Measurements from ENCODE around the gene CST11.
"Not testable (repeated sequence)": the region's sequence is repeated elsewhere in the genome, so short reads cannot be mapped to it uniquely, and the experiment has no call there.

CST11 gene

DNA sequence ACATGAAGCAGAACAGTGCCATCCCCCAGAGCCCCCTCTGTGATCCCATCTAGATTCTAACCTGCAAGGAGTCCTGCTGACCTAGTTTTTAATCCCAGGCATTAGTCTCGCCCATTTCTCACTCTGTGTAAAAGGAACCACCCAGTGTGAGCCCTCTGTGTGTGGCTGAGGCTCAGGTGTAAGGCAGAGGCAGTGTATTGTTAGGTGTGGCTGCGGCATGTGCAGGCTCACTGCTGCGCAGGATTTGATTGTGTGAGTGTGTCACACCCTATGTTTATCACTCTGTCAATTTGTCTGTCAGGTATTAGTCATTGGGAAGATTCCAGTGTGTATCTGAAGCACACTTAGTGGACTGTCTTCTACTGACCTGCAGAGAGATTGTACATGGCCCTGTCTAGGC lies 24.5 kb upstream of the CST11 start:
- Histone ChIP-seq H3K4me3 (ENCODE audit: low read depth in 1 of 2, low read length in 1 of 2) (no peak overlapping the region), H3K4me1 (ENCODE audit: control insufficient read depth in 1 of 2, insufficient read depth in 1 of 2, low read depth in 1 of 2, low read length in 1 of 2) (no peaks in the 10 kb centered on the region), H3K27me3 (no peaks in the 10 kb centered on the region), H3K36me3 (no peaks in the 10 kb centered on the region), H3K27ac (no peak overlapping the region), H3K9me3 (no peaks in the 10 kb centered on the region)
- TF ChIP-seq, protein P1, sequence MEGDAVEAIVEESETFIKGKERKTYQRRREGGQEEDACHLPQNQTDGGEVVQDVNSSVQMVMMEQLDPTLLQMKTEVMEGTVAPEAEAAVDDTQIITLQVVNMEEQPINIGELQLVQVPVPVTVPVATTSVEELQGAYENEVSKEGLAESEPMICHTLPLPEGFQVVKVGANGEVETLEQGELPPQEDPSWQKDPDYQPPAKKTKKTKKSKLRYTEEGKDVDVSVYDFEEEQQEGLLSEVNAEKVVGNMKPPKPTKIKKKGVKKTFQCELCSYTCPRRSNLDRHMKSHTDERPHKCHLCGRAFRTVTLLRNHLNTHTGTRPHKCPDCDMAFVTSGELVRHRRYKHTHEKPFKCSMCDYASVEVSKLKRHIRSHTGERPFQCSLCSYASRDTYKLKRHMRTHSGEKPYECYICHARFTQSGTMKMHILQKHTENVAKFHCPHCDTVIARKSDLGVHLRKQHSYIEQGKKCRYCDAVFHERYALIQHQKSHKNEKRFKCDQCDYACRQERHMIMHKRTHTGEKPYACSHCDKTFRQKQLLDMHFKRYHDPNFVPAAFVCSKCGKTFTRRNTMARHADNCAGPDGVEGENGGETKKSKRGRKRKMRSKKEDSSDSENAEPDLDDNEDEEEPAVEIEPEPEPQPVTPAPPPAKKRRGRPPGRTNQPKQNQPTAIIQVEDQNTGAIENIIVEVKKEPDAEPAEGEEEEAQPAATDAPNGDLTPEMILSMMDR (IDR thresholded peaks at IDR 0.05) = no peak

DNA sequence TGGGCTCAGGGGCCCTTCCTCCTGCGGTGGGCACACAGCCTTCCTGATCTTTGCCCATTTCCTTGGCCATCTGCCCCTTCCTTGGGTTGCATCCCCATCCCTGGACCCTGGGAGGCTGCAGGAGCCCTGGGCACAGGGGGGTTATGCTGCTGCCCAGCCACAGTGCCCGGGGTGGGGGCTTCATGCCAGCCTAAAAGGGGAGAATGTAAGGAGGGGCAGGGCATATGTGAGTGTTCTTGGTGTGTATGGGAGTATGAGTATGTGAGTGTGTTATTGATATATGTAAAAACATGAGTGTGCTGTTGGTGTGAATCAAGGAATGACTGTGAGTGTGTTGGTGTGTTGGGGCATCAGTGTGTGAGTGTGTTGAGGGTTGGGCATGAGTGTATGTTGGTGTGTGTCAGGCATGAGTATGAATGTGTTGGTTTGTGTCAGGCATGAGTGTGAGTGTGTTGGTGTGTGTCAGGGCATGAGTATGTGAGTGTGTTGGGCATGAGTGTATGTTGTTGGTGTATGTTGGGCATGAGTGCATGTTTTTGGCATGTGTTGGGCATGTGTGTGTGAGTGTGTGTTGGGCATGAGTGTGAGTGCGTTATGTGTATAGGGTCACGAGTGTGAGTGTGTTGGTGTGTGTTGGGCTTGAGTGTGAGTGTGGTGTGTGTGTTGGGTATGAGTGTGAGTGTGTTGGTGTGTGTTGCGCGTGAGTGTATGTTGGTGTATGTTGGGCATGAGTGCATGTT lies 23.5 kb upstream of the CST11 start:
- H3K4me1 ChIP-seq (ENCODE audit: control insufficient read depth in 1 of 2, insufficient read depth in 1 of 2, low read depth in 1 of 2, low read length in 1 of 2) = no peaks in the 10 kb centered on the region
- H3K36me3 ChIP-seq = no peaks in the 10 kb centered on the region
- no peak overlapping the region for H3K27ac ChIP-seq
- no peak overlapping the region for H3K4me3 ChIP-seq (ENCODE audit: low read depth in 1 of 2, low read length in 1 of 2)
- no peaks in the 10 kb centered on the region for H3K9me3 ChIP-seq
- H3K27me3 ChIP-seq = no peaks in the 10 kb centered on the region
- TF ChIP-seq, protein P1 (IDR thresholded peaks at IDR 0.05) = no peak

DNA sequence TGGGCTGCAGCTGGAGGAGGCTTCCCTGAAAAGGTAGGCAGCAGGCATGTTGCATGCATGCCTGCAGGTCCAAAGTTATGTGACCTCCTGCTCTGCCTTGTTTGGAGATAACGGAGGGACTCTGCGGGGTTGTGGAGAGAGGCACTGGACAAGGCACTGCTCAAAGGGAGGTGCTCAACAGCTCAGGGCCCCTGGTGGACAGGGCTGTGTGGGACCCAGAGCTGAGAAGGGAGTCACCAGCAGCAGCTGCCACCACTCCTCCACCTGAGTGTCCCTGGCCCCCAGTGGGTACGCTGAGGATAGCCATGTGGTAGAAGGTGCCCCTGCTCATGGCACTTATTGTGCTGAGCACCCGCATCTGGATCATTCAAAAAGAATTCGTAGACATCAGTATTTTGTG lies 22.7 kb upstream of the CST11 start:
- TF ChIP-seq, protein P1 (IDR thresholded peaks at IDR 0.05) = no peak

DNA sequence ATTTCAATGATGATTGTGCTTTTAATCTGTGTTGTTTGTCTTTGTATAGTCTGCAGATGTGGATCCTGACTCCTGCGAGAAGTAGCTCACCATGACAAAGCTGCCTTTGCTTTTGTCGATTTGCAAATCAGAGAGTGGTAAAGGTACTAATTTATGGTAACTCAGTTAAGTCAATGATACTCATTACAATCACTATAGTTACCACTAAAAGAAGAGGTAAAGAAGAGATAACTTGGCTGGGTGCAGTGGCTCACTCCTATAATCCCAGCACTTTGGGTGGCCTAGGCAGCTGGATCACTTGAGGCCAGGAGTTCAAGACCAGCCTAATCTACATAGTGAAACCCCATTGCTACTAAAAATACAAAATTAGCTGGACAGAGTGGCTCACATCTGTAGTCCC lies 20.6 kb upstream of the CST11 start:
- H3K4me3 ChIP-seq (ENCODE audit: low read depth in 1 of 2, low read length in 1 of 2); H3K9me3 ChIP-seq; H3K4me1 ChIP-seq (ENCODE audit: control insufficient read depth in 1 of 2, insufficient read depth in 1 of 2, low read depth in 1 of 2, low read length in 1 of 2); H3K27ac ChIP-seq; H3K27me3 ChIP-seq; H3K36me3 ChIP-seq: not testable (repeated sequence)

More for the DNA sequence above, 22.7 kb upstream of the CST11 start:
- H3K4me3 ChIP-seq (ENCODE audit: low read depth in 1 of 2, low read length in 1 of 2) = no peak overlapping the region
- no peaks in the 10 kb centered on the region for H3K36me3 ChIP-seq
- no peak overlapping the region for H3K27ac ChIP-seq
- no peaks in the 10 kb centered on the region for H3K4me1 ChIP-seq (ENCODE audit: control insufficient read depth in 1 of 2, insufficient read depth in 1 of 2, low read depth in 1 of 2, low read length in 1 of 2)
- no peaks in the 10 kb centered on the region for H3K27me3 ChIP-seq
- H3K9me3 ChIP-seq = no peaks in the 10 kb centered on the region

DNA sequence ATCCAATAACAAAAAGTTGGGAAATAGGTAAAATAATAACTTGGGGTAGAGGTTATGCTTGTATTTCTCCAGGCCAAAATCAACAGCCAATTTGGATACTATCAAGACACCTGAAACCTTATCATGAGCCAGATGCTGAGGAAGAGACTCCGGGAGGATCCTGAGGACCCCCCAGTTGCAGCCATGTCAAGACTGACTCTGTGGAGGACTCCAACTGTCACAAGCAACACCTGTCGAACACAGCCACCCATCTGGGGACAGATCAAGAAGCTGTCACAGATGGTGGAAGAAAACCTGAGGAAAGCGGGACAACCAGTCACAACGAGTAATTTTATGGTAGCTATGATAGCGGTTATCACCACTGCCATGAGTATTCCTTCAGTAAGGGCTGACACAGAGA lies 19.6 kb upstream of the CST11 start:
- not testable (repeated sequence) for H3K27ac ChIP-seq; H3K36me3 ChIP-seq; H3K4me3 ChIP-seq (ENCODE audit: low read depth in 1 of 2, low read length in 1 of 2); H3K27me3 ChIP-seq; H3K9me3 ChIP-seq; H3K4me1 ChIP-seq (ENCODE audit: control insufficient read depth in 1 of 2, insufficient read depth in 1 of 2, low read depth in 1 of 2, low read length in 1 of 2)

DNA sequence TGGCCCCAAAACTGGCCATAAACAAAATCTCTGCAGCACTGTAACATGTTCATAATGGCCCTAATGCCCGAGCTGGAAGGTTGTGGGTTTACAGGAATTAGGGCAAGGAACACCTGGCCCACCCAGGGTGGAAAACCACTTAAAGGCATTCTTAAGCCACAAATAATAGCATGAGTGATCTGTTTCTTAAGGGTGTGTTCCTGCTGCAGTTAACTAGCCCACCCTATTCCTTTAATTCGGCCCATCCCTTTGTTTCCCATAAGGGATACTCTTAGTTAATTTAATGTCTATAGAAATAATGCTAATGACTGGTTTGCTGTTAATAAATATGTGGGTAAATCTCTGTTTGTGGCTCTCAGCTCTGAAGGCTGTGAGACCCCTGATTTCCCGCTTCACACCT lies 14.3 kb upstream of the CST11 start:
- H3K4me3 ChIP-seq (ENCODE audit: low read depth in 1 of 2, low read length in 1 of 2); H3K27ac ChIP-seq; H3K36me3 ChIP-seq; H3K9me3 ChIP-seq; H3K4me1 ChIP-seq (ENCODE audit: control insufficient read depth in 1 of 2, insufficient read depth in 1 of 2, low read depth in 1 of 2, low read length in 1 of 2); H3K27me3 ChIP-seq: not testable (repeated sequence)

DNA sequence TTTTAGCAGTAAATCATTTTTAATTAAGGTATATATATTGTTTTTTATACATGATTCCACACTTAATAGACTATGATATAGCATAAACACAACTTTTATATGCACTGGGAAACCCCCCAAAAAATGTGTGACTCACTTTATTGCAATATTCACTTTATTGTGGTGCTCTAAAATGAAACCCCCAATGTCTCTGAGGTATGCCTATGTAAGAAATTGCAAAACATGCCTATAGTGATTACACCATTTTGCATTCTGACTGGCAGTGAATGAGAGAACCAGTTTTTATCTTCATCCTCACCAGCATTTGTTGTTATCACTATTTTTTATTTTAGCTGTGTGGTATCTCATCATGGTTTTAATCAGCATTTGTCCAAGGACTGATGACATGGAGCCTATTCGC lies 8.5 kb upstream of the CST11 start:
- H3K4me3 ChIP-seq (ENCODE audit: low read depth in 1 of 2, low read length in 1 of 2) = no peak overlapping the region
- H3K9me3 ChIP-seq = peaks cover 9% of the 10 kb centered on the region
- no peaks in the 10 kb centered on the region for H3K27me3 ChIP-seq
- no peak overlapping the region for H3K27ac ChIP-seq
- H3K36me3 ChIP-seq = no peaks in the 10 kb centered on the region
- TF ChIP-seq, protein P1 (IDR thresholded peaks at IDR 0.05) = no peak
- H3K4me1 ChIP-seq (ENCODE audit: control insufficient read depth in 1 of 2, insufficient read depth in 1 of 2, low read depth in 1 of 2, low read length in 1 of 2) = no peaks in the 10 kb centered on the region
